Activated gamma-delta T cell treated with anti-CD3 and anti-CD28 coated beads, Interleukin-2, amount 50 U/mL, for 16 hours (primary cell): ENCODE results near the gene FBL.
A peak's percentile ranks its signal among the peaks of the same experiment; 100 is the strongest.
"Not testable (repeated sequence)": the region's sequence is repeated elsewhere in the genome, so short reads cannot be mapped to it uniquely, and the experiment has no call there.

Experiments
- DNase-seq: peaks from one replicate; pipeline ENCODE4 v3.0.0-alpha.2; 2020; ENCODE audit warnings: low read depth

Gene FBL

GRCh38 chr19:39845933-39846677 is at the start of gene FBL:
TSS of gene FBL (minus strand) at chr19:39846379. CDS start at chr19:39846300, 79 bp downstream.
- peak; percentile 97 for DNase-seq

GRCh38 chr19:39895096-39895495 is 48.9 kb upstream of the FBL start:
- not testable (repeated sequence) for DNase-seq

- not testable (repeated sequence) for DNase-seq
These were observed 48.0 kb upstream of the FBL start for GRCh38 chr19:39894236-39894606.

GRCh38 chr19:39893366-39894235 is 47.4 kb upstream of the FBL start:
- peak; percentile 71 for DNase-seq

GRCh38 chr19:39892506-39892902 is 46.3 kb upstream of the FBL start:
- not testable (repeated sequence) for DNase-seq

GRCh38 chr19:39891660-39892505 is 45.7 kb upstream of the FBL start:
- not testable (repeated sequence) for DNase-seq

GRCh38 chr19:39890755-39891551 is 44.8 kb upstream of the FBL start:
- DNase-seq: no peak

- DNase-seq: not testable (repeated sequence)
These were observed 43.9 kb upstream of the FBL start for GRCh38 chr19:39889872-39890754.

GRCh38 chr19:39887456-39887951 is 41.3 kb upstream of the FBL start:
- not testable (repeated sequence) for DNase-seq

- DNase-seq: not testable (repeated sequence)
These were observed 39.8 kb upstream of the FBL start for GRCh38 chr19:39885821-39886554.

GRCh38 chr19:39884721-39885120 is 38.5 kb upstream of the FBL start:
- DNase-seq: not testable (repeated sequence)

- not testable (repeated sequence) for DNase-seq
These were observed 36.5 kb upstream of the FBL start for GRCh38 chr19:39882645-39883044.

- not testable (repeated sequence) for DNase-seq
These were observed 35.4 kb upstream of the FBL start for GRCh38 chr19:39881495-39882110.

GRCh38 chr19:39880241-39880640 is 34.1 kb upstream of the FBL start:
- not testable (repeated sequence) for DNase-seq

- not testable (repeated sequence) for DNase-seq
These were observed 33.6 kb upstream of the FBL start for GRCh38 chr19:39879796-39880195.

- DNase-seq: not testable (repeated sequence)
These were observed 32.7 kb upstream of the FBL start for GRCh38 chr19:39878866-39879265.

- DNase-seq: no peak
These were observed 32.2 kb upstream of the FBL start for GRCh38 chr19:39878398-39878797.

- DNase-seq: not testable (repeated sequence)
These were observed 31.8 kb upstream of the FBL start for GRCh38 chr19:39877982-39878381.

GRCh38 chr19:39877488-39877887 is 31.3 kb upstream of the FBL start:
- DNase-seq: peak; percentile 38
